ENCODE measurements around the gene OR10T2.
"Not testable (repeated sequence)": the region's sequence is repeated elsewhere in the genome, so short reads cannot be mapped to it uniquely, and the experiment has no call there.

OR10T2 gene

DNA sequence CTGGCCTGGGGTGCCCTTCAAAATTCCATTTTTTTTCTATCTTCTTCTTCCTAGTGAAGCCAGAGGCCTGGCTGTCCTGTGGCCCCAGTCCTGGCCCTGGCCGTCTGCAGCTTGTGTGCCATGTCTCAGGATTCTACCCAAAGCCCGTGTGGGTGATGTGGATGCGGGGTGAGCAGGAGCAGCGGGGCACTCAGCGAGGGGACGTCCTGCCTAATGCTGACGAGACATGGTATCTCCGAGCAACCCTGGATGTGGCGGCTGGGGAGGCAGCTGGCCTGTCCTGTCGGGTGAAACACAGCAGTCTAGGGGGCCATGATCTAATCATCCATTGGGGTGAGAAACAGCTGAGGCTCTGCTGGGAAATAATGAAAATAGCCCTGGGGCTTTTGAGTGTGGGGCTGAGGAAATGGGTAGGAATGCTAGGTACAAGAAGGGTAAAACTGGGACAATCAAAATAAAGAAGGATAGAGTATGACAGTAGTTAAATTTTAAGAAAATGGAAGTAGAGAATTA, 43.4 kb downstream of the OR10T2 start:
- no peak for DNase-seq

DNA sequence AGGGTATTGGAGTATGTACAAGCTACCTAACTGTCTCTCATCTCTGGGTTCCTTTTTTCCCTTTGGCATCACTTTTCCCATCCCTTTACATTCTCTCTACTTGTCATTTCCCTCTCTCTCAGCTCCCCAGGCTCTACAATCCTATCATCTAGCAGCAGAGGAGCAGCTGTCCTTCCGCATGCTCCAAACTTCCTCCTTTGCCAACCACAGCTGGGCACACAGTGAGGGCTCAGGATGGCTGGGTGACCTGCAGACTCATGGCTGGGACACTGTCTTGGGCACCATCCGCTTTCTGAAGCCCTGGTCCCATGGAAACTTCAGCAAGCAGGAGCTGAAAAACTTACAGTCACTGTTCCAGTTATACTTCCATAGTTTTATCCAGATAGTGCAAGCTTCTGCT, 45.0 kb downstream of the OR10T2 start:
- no peak for DNase-seq

DNA sequence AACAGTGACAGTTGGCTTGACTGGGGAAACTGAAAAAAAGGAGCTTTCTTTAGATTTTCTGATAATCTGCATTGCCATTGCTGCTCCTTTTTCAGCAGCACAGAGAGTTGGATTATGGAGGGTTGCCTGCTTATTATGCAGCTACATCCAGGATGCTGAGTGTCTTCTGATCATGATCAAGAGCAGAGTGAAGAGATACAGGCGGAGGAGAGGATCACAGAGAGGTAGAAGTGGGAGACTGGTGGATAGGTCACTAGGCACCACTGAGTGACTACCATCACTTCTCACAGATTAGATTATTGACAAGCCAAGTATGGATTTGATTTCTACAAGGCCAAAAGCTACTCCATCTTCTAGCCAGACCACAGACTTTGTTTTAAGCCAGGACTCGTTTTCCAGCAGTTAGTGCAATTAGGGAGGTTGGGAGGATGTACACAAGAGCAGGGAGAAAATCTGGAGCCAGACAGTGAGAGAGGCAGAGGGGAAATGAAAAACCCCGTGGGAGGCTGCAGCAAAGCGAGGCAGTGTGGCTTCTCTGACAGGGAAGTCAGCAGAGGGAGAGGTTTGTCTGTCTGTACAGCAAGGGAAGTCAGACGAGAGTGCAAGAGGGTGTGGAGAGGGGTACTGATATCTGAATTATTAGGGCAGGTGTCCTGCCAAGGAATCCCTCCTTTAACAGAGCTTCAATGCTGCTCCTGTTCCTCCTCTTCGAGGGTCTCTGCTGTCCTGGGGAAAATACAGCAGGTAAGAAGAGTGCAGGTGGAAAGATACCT, 45.8 kb downstream of the OR10T2 start, which contains the start of gene CD1E:
TSS of gene CD1E (plus strand) at position 592 of the 773 bp plus-strand sequence. CDS start at position 687, 95 bp downstream.
- no peak for DNase-seq

DNA sequence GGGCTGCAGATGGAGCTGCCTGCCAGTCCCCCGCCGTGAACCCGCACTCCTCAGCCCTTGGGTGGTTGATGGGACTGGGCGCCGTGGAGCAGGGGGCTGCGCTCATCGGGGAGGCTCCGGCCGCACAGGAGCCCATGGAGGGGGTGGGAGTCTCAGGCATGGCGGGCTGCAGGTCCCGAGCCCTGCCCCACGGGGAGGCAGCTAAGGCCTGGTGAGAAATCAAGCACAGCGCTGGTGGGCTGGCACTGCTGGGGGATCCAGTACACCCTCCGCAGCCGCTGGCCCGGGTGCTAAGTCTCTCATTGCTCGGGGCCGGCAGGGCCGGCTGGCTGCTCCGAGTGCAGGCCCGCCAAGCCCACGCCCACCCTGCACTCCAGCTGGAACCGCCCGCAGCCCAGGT, 50.3 kb downstream of the OR10T2 start:
- not testable (repeated sequence) for DNase-seq
